Panc1 (cell line): ENCODE results near the gene SAMM50. TPM values are rescaled to one million over a fixed set of nuclear protein-coding genes. Genes with fewer than 3 reads are reported as not detected.

ENCODE experiments used
- ATAC-seq: fragments of 200-7000 bp; cut with Tn5 transposase; 2 replicates; pipeline ENCODE4 v1.9.1; 2020; ENCODE audit warnings: mild to moderate bottlenecking, moderate library complexity
- BruUV-seq: library from RNA; stranded (reverse); fragments of 400-500 nt; replicated peaks from 2 replicates; lab custom pipeline; 2021; lab: Mats Ljungman, UMichigan
- CTCF ChIA-PET: fragments of 300-600 bp; sonication (Branson Sonifier 250); formaldehyde crosslinking; loops from one replicate; lab custom pipeline; 2022; ENCODE audit warnings: antibody characterized with exemption; lab: Charles Lee
- POLR2A ChIA-PET: fragments of 300-600 bp; sonication (Branson Sonifier 250); formaldehyde crosslinking; loops from one replicate; lab custom pipeline; 2022; ENCODE audit warnings: antibody characterized with exemption; lab: Charles Lee
- DNase-seq: peaks from one replicate; pipeline ENCODE4 v3.0.0-alpha.2; 2010; ENCODE audit warnings: low read depth, low spot score
- H3K27ac ChIP-seq: 2 replicates; pipeline ENCODE4 v1.5.1; 2011; ENCODE audit warnings: mild to moderate bottlenecking, low read length, inconsistent platforms
- H3K27me3 ChIP-seq: fragments of 200-500 bp; sonication (Bioruptor generic); 2 replicates; pipeline ENCODE4 v1.6.0; 2014; ENCODE audit warnings: low read length, inconsistent platforms; ENCODE audit not compliant: control insufficient read depth, insufficient read depth
- H3K36me3 ChIP-seq: fragments of 200-500 bp; sonication (Bioruptor generic); 2 replicates; pipeline ENCODE4 v1.5.1; 2014; ENCODE audit warnings: inconsistent platforms, mild to moderate bottlenecking, low read length, moderate library complexity; ENCODE audit not compliant: control insufficient read depth, insufficient read depth
- H3K4me1 ChIP-seq: 2 replicates; pipeline ENCODE4 v1.5.1; 2011; ENCODE audit warnings: inconsistent platforms, mild to moderate bottlenecking, low read length, moderate library complexity; ENCODE audit not compliant: control insufficient read depth, insufficient read depth
- H3K4me3 ChIP-seq, 2 experiments: 2 replicates each; pipeline ENCODE4 v1.5.1; 2011 to 2012; ENCODE audit warnings: low read depth in 2 of 2, low read length in 2 of 2, mild to moderate bottlenecking in 2 of 2, inconsistent platforms in 1 of 2, moderate library complexity in 1 of 2
- H3K9me3 ChIP-seq: fragments of 200-500 bp; sonication (Bioruptor generic); 2 replicates; pipeline ENCODE4 v1.5.1; 2014; ENCODE audit warnings: low read depth, mild to moderate bottlenecking, inconsistent platforms, low read length, moderate library complexity; ENCODE audit not compliant: control insufficient read depth, insufficient read depth
- POLR2AphosphoS5 ChIP-seq: IDR thresholded peaks from 2 replicates; pipeline ENCODE4 v1.6.1; 2012; ENCODE audit warnings: mild to moderate bottlenecking, low read depth, low read length, moderate library complexity
- SIN3A ChIP-seq: IDR thresholded peaks from 2 replicates; pipeline ENCODE4 v1.6.1; 2012; ENCODE audit warnings: low read depth, mild to moderate bottlenecking, low read length, moderate library complexity, borderline replicate concordance; ENCODE audit not compliant: insufficient read depth
- TCF7L2 ChIP-seq: IDR thresholded peaks from 2 replicates; pipeline ENCODE4 v1.6.1; 2011; ENCODE audit warnings: mild to moderate bottlenecking, low read depth, low read length, inconsistent platforms
- in situ Hi-C: cut with HindIII; loops from 2 replicates; pipeline ENCODE4 v1.10.0; 2016; ENCODE audit warnings: low sequenced_read_pairs, low pct_unique_long_range_greater_than_20kb
- intact Hi-C: fragments of 100-400 bp; cut with micrococcal nuclease; formaldehyde crosslinking; loops from one replicate; pipeline ENCODE4 v1.10.0; 2022; ENCODE audit not compliant: unreplicated experiment
- total RNA-seq: library from RNA; stranded (reverse); gene quantifications from one replicate; pipeline ENCODE4 v1.2.1, GENCODE V29; 2021; ENCODE audit not compliant: unreplicated experiment
- TF ChIP-seq, protein P1 (sequence below), 2 experiments: IDR thresholded peaks; 2 replicates each; pipeline ENCODE4 v1.6.1; 2011 to 2012; ENCODE audit warnings: low read depth in 2 of 2, control low read depth in 1 of 2, low read length in 1 of 2, mild to moderate bottlenecking in 1 of 2, moderate library complexity in 1 of 2; ENCODE audit not compliant: insufficient read depth in 1 of 2
- TF ChIP-seq, protein P2 (sequence below): fragments of 450-650 bp; IDR thresholded peaks from 2 replicates; pipeline ENCODE4 v1.5.1; 2017; ENCODE audit warnings: mild to moderate bottlenecking

The SAMM50 gene
- total RNA-seq, 1 experiment from 2014 or later: 40.5 TPM

GRCh38 chr22:43928468-43928867 lies 26.8 kb upstream of the SAMM50 start:
- Histone ChIP-seq H3K4me1 (peaks cover 3% of the 10 kb centered on the region; the same call in 1 of the 2 replicates), H3K4me3 (no peak overlapping the region), H3K36me3 (no peaks in the 10 kb centered on the region; the same call in 1 of the 2 replicates), H3K27me3 (no peaks in the 10 kb centered on the region), H3K9me3 (no peaks in the 10 kb centered on the region), H3K27ac (no peak overlapping the region)
- POLR2A ChIA-PET: no interaction called here
- intact Hi-C loops (no loop called here), in situ Hi-C loops (no loop called here)
- BruUV-seq: no TSS peak
- TF ChIP-seq POLR2AphosphoS5 (no peak), TCF7L2 (no peak), SIN3A (no peak)
- TF ChIP-seq, protein P1, sequence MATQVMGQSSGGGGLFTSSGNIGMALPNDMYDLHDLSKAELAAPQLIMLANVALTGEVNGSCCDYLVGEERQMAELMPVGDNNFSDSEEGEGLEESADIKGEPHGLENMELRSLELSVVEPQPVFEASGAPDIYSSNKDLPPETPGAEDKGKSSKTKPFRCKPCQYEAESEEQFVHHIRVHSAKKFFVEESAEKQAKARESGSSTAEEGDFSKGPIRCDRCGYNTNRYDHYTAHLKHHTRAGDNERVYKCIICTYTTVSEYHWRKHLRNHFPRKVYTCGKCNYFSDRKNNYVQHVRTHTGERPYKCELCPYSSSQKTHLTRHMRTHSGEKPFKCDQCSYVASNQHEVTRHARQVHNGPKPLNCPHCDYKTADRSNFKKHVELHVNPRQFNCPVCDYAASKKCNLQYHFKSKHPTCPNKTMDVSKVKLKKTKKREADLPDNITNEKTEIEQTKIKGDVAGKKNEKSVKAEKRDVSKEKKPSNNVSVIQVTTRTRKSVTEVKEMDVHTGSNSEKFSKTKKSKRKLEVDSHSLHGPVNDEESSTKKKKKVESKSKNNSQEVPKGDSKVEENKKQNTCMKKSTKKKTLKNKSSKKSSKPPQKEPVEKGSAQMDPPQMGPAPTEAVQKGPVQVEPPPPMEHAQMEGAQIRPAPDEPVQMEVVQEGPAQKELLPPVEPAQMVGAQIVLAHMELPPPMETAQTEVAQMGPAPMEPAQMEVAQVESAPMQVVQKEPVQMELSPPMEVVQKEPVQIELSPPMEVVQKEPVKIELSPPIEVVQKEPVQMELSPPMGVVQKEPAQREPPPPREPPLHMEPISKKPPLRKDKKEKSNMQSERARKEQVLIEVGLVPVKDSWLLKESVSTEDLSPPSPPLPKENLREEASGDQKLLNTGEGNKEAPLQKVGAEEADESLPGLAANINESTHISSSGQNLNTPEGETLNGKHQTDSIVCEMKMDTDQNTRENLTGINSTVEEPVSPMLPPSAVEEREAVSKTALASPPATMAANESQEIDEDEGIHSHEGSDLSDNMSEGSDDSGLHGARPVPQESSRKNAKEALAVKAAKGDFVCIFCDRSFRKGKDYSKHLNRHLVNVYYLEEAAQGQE (IDR thresholded peaks at IDR 0.05; ENCODE audit: insufficient read depth in 1 of 2, low read depth in 2 of 2, low read length in 1 of 2): no peak
- TF ChIP-seq, protein P2, sequence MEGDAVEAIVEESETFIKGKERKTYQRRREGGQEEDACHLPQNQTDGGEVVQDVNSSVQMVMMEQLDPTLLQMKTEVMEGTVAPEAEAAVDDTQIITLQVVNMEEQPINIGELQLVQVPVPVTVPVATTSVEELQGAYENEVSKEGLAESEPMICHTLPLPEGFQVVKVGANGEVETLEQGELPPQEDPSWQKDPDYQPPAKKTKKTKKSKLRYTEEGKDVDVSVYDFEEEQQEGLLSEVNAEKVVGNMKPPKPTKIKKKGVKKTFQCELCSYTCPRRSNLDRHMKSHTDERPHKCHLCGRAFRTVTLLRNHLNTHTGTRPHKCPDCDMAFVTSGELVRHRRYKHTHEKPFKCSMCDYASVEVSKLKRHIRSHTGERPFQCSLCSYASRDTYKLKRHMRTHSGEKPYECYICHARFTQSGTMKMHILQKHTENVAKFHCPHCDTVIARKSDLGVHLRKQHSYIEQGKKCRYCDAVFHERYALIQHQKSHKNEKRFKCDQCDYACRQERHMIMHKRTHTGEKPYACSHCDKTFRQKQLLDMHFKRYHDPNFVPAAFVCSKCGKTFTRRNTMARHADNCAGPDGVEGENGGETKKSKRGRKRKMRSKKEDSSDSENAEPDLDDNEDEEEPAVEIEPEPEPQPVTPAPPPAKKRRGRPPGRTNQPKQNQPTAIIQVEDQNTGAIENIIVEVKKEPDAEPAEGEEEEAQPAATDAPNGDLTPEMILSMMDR: no peak
- no peak for ATAC-seq
- CTCF ChIA-PET: no interaction called here
- no peak for DNase-seq

DNA sequence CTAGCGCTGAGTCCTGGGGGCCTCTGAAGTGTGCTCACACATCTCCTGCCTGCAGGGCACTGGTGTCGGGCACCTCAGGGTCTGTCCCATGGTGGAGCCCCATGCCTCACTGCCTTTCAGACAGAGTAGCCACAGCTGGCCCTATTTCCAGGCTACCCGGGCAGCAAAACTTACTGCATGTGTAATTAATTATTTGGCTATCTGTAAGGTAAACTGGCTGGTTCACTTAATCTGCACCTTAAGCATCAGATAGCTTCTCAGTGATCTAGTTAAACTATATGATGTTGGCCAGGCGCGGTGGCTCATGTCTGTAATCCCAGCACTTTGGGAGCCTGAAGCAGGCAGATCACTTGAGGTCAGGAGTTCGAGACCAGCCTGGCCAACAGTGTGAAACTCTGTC lies 26.3 kb upstream of the SAMM50 start:
- ChIA-PET POLR2A (no interaction called here), CTCF (no interaction called here)
- Histone ChIP-seq H3K9me3 (no peaks in the 10 kb centered on the region), H3K27me3 (no peaks in the 10 kb centered on the region), H3K4me1 (peaks cover 3% of the 10 kb centered on the region; the same call in 1 of the 2 replicates), H3K4me3 (no peak overlapping the region), H3K36me3 (no peaks in the 10 kb centered on the region; the same call in 1 of the 2 replicates), H3K27ac (no peak overlapping the region)
- BruUV-seq: no TSS peak
- DNase-seq (no peak), ATAC-seq (no peak)
- no peak for TF ChIP-seq SIN3A
- TF ChIP-seq, protein P1 (IDR thresholded peaks at IDR 0.05; ENCODE audit: insufficient read depth in 1 of 2, low read depth in 2 of 2, low read length in 1 of 2): no peak
- no peak for TF ChIP-seq POLR2AphosphoS5
- TF ChIP-seq, protein P2: no peak
- in situ Hi-C loops (no loop called here), intact Hi-C loops (no loop called here)
